ENCODE results near the gene ANKS1B.

The ANKS1B gene

DNA sequence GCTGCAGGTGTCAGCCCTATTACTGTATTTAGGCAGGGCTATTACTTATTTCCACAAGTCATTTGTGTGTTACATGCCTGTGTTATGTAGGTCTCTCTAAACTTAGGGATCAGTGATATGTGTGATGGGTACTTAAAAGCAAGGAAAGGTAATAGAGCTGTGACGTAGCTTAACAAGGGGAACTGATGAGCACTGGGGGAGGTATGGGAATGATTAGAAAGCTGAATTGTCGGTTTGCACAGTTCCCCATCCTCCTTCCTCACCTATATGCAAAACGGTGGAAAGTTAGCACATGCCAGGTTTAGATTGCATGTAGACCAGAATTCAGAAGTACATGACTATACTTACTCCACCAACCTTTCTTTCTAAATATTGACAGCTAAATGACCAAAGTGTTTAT lies 831.4 kb downstream of the ANKS1B start:
- no peak for TF ChIP-seq CTCF (conservative IDR thresholded peaks at IDR 0.05)
- H3K27ac ChIP-seq = no peak overlapping the region

GRCh38 chr12:99152337-99152736 lies 832.4 kb downstream of the ANKS1B start:
- H3K27ac ChIP-seq = no peak overlapping the region
- no peak for TF ChIP-seq CTCF (conservative IDR thresholded peaks at IDR 0.05)

DNA sequence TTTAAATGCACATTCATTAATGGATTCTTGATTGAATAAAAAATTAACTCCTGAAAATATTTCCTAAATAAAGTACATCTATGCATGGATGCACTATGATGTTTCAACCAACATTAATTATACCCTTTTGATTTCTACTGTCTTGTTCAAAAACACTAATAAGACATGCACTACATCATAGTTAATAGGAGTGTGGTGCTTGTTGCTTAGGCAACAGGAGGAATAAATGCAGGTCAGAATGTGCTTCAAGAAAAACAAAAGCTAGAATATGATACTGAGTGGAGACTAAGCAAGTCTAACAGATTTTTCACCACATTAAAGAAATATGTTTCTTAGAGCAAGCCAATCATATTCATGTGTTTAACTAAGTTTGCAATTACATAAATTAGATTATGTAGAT lies 833.0 kb downstream of the ANKS1B start:
- TF ChIP-seq CTCF (conservative IDR thresholded peaks at IDR 0.05) = no peak
- no peak overlapping the region for H3K27ac ChIP-seq

- no peak overlapping the region for H3K27ac ChIP-seq
- TF ChIP-seq CTCF (conservative IDR thresholded peaks at IDR 0.05) = no peak
Measured at GRCh38 chr12:99147130-99147529, 837.6 kb downstream of the ANKS1B start.

DNA sequence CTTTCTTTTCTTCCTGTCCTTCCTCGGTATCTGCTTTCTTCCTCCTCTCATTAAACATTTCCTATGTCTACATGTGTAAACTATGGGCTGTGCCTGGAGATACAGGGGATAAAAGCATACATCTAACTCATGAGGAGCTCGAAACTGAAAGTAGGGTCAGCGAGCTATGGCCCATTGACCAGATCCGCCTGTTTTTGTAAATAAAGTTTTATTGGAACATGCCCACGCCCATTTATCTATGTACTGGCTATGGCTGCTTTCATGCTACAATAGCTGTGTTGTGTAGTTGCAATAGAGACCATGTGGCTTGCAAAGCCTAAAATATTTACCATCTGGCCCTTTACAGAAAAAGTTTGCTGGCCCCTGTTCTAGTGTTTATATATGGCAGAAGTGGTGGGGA lies 838.0 kb downstream of the ANKS1B start:
- no peak overlapping the region for H3K27ac ChIP-seq
- TF ChIP-seq CTCF (conservative IDR thresholded peaks at IDR 0.05) = no peak

- H3K27ac ChIP-seq = no peak overlapping the region
Measured at GRCh38 chr12:99146185-99146584, 838.6 kb downstream of the ANKS1B start.

DNA sequence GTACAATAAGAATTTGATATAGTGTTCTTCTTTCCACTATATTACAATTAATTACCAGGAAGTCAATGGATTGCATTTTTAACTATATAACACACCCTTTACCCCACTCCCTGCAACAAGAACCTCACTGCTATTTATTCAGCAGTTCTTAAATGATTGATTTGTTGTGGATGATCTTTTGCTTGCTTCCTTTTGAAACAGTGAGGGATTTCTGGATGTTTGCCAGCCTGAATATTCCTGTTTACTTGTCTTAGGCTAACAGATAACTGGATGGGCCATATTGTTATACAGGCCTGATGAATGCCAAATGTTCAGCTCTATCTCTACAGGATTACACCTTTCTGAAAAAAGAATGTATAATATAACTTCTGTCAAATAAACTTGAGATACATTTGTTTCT lies 842.1 kb downstream of the ANKS1B start:
- TF ChIP-seq CTCF (conservative IDR thresholded peaks at IDR 0.05) = no peak
- H3K27ac ChIP-seq = peak overlapping the region; percentile 35

More at GRCh38 chr12:99146185-99146584, 838.6 kb downstream of the ANKS1B start:
- TF ChIP-seq CTCF (conservative IDR thresholded peaks at IDR 0.05) = no peak

All from VCaP (cell line).